Superior temporal gyrus (tissue), 1 donor: Measurements from ENCODE around the gene CELA1.

ENCODE experiments used
- DNase-seq: peaks from one replicate; pipeline ENCODE4 v3.0.0-alpha.2; 2016; ENCODE audit errors: extremely low spot score

The CELA1 gene

DNA sequence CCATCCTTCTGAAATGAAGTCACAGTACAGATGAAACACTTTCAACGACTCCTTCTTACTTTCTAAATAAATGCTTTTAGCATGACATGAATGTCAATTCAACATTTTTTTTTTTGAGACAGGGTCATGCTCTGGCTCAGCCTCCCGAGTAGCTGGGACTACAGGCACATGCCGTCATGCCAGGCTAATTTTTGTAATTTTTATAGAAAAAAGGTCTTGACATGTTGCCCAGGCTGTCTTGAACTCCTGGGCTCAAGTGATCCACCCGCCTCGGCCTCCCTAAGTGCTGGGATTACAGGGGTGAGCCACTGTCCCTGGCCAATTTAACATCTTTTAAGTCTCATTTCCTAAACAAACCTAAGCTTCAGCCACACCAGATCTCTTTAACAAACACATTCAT lies 28.4 kb upstream of the CELA1 start:
- no peak for DNase-seq

DNA sequence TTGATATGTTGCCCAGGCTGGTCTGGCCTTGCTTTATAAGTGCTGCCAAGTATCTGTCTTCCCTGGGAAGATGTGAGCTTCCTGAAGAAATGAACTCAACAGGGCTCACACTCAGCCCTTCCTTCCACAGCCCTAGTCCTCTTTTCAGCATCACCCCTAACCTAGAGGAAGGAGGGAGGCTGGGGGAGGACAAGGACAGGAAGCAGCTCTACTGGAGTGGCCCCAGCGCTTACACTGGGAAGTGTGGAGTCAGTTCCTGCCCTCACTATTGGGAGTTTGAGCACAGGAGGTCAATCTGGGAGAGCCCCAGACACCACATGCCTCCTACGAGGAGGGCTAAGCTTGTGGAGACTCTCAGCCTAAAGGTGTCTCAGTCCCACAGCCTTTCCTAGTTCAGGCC lies 27.9 kb upstream of the CELA1 start:
- no peak for DNase-seq

DNA sequence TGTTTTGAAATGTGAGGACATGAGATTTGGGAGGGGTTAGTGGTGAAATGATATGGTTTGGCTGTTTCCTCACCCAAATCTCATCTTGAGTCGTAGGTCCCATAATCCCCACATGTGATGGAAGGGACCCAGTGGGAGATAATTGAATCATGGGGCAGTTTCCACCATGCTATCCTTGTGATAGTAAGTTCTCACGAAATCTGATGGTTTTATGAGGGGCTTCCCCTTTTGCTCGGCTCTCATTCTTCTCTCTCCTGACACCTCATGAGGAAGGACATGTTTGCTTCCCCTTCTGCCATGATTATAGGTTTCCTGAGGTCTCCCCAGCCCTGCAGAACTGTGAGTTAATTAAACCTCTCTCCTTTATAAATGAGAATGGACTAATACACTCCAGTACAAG lies 26.7 kb upstream of the CELA1 start:
- DNase-seq, result no peak

DNA sequence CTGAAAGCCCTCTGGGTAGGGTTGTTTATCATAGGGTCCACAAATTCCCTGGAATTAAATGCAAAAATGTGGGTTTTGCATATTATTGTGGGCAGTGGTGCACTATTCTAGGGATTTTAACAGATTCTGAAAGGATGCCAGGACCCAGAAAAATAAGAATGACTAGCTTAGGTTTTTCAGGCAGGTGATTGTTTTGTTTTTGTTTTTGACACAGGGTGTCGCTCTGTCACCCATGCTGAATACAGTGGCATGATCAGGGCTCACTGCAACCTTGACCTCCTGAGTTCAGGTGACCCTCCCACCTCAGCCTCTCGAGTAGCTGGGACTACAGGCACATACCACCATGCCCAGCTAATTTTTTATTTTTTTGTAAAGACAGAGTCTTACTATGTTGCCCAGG lies 25.5 kb upstream of the CELA1 start:
- no peak for DNase-seq

DNA sequence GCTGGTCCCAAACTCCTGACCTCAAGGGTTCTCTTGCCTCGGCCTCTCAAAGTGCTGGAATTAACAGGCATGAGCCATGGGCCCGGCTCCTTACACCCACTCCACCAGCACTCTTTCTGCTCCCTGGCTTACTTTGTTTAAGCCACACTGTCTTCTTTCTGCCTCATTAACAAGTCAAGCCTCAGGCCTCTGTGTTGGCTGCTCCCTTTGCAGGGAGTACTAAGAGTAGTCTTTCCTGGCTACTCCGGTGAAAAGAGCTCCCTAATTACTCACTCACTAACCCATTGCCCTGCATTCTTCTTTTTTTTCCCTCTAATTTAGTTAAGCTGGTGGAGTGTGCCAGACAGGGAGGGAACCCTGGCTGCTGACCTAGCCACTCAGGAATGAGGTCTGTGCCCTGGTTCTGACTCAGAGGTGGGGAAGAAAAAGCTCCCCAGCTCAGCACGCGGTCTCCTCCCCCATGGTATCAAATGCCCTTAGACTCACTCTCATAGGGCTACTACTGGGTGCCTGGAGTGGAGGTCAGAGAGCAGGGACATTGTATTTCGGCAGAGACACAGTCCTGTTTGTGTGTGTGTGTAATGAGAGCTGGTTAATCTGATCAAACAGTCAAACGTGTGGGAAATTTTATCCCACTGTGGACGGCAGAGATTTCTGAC lies 24.9 kb upstream of the CELA1 start:
- no peak for DNase-seq

DNA sequence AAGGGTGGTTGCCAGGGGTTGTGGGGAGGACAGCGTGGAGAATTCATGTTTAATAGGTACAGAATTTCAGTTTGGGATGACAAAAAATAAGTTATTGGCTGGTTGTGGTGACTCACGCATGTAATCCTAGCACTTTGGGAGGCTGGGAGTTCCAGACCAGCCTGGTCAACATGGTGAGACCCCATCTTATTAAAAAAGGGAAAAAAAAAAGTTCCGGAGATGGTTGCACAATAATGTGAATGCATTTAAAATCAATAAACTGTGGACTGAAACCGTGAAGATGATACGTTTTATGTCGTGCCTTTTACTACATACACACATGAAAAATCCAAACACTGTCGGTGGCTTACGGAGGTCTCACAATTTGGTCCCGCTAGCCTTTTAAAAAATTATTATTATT lies 24.2 kb upstream of the CELA1 start:
- no peak for DNase-seq

DNA sequence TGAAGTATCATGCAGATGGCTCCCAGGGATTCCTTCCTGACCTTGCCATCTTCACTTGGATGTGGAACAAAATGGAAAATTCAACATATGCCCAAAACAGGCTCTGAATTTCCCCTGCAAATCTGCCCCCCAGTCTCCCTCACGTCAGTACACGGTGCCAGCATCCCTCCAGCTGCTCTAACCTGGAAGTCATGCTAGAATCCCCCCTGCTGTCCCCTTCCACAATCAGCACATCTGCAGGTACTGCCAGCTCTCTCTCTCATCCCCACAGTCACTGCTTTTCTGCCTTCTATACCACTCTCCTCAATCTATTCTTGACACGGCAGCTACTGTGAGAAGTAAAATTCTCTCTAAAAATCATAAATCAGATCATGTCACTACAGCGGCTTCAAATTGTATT lies 23.1 kb upstream of the CELA1 start:
- no peak for DNase-seq

DNA sequence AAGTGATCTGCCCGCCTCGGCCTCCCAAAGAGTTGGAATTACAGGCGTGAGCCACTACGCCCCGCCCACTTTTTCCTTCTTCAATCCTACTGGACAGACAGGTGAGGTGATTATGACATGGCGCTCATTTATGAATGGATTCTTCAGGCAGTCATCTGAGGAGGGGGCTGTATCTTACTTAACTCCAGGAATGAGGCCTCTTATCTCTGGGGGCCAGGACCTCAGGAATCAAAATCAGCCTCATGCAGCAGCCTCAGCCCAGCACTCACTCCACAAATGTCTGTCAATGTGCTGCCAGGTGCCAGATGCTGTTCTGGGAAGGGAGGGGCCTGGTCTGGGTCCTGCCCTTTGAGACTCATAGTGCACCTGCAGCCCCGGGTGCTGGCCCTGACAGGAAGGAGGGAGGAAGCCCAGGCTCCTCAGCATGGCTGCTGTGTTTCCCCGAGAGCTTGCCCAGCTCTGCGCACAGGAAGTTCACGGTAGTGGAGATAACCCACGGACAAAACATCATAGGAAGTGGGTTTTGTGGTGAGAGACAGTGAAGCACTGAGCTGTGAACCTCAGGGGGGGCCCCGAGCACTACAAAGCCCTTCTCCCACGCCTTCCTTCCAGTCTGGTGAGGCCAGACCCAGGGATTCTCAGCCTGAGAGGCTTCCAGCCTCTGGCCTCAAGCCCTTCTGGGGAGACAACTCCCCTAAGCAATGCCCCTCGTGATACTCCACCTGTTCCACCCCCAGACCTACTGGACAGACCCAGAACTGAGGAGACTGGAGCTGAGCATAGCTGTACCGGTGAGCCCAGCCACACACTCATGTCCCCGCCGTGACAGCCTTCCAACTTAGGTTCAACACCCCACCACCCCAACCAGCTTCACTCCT lies 22.4 kb upstream of the CELA1 start:
- DNase-seq, result no peak

DNA sequence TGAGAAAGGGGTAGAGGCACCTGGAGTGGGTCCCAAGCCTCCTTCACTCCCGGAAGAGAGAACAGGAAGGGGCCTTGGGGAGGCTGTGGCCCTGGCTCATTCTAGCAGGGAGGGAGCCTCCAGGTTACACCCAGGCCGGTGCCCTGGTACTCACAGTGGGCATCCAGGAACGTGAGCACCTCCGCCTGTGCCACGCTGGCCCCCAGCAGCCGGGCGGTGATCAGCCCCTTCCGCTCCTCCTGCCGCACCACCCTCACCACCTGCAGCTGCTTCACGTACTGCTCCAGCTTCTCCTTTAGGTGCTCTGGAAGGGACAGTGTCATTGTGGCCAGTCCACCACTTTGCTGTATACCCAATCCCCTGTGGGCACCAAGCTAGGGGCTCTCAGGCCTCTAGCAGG lies 18.8 kb upstream of the CELA1 start:
- DNase-seq, result no peak

DNA sequence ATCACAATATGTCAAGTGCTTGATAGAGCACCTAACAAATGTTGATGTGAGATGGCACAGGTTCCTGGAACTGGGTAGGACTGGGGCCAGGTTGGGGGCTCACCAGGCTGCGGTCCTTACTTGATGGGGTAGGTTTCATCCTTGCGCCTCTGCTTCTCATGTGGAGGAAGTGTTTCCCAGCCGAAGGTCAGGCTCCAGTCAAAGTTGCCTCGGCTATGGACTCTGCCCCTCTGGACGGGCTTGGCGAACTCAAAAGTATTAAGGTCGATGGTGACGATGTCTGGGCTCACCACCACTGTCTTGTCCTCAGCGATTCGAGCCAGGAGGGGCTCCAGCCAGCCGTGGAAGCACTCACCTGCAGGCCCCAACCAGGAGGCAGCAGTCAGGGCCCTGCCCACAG lies 17.5 kb upstream of the CELA1 start:
- no peak for DNase-seq

DNA sequence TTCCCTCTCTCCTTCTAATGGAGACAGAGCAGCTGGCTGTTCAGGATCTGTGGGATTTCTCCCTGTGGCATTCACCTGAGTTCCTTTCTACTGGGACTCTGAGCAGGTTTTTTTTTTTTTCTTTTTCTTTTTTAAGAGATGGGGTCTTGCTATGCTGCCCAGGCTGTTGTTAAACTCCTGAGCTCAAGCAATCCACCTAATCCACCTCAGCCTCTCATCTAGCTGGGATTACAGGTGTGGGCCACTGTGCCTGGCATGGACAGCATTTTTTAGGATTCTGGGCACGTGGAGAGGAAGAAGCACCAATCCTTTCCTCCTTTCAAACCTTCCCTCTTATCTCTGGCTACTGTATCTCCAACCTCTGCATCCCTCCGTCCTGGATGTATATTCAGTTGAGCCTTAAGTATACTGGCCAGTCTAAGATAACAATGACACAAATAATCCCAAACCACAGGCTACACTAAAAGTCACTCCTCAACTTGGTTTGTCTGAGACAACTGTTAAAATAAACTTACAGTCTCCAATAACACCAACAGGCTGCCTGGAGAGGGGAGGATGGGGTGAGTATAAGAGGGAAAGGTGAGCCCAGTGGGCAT lies 16.4 kb upstream of the CELA1 start:
- DNase-seq, result no peak

DNA sequence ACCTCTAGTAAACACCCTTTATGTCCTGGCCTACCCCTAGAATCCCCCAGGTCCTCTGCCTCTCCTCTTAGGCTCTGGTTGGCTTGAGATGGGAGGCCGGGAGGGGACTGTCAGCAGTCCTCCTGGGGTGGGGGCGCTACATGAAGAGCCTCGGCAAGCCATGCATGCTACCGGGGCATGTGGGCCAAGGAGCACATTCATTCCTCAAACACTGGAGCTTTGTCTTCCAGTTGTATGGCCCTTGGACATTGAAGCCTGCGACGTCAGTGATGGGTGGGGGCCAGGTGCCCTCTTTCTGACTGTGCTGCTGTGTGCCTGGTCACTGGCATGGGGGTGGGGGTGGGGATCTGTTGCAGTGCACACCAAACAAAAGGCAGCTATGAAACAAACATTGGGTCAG lies 15.8 kb upstream of the CELA1 start:
- DNase-seq, result peak; percentile 94

DNA sequence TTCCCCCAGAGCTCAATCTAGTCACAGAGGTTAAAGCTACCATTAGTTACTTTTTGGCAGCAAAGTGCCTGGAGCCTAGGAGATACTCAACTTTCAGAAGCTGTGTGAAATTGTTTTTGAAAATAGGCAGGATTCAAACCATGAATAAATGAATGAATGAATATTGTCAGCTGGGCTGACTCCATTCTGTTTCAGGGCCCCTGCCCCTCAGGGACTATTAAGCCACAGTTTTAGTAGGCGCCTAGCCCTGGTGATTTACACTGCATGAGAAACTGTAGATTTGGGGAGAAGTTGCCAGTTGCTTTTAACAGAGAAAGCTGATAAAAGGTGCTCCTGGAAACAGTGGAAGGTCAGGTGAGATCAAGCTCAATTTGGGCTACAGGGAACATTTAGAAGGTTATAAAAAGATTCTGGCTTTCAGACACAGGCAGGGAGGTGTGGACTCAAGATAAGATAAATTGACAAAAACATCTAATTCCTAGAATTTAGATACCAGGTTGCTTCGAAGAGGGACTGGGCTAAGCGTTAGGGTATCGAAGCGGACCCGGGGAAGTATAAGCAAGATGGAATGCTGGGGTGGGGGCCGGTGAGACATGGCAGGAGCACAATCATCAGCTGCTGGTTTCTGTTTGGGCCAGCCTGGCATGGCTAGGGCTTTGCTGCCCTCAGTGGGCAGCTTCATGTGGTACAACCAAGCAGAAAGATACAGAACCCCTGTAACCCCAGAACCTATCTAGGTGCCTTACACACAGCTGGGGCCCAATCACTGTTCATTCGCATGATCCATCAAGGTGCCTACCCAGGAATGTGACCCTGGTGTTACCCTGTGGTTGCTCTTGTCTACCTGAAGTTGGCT lies 14.9 kb upstream of the CELA1 start:
- no peak for DNase-seq

DNA sequence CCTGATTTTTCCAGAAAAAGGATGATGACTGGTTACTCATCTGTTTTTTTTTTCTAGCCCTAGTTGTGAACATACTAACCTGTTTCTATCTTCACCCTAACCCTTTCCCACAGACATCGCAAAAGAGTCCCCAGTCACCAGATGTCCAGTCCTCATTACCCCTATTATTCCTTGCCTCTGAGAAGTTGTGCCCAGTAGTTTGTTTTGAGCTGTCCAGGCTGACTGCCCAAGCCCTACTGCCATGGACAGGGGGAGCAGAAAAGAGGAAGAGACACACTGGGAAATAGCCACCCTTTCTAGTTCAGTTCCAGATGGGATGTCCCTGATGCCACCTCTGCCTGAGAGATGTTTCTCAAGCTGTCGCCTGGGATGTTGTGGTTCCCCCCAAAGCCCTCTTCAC lies 13.8 kb upstream of the CELA1 start:
- no peak for DNase-seq

DNA sequence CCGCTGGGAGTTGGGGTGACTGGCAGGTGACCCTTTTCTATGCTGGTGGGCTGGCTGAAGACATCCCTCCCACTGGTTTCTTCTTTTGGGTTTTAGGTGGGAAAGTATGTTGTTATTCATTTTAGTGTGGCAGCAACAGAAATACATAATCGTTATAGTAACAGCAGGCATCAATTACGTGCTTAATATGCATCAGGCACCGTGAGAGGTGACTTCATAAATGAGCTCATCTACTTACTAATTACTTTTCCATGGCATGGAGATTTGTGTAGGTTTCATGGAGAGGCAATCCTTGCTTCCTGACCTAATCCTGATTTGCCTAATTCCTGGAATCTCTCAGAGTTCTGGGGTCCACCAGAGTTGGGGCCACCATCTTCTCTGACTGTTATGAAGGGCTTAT lies 13.4 kb upstream of the CELA1 start:
- DNase-seq, result no peak

DNA sequence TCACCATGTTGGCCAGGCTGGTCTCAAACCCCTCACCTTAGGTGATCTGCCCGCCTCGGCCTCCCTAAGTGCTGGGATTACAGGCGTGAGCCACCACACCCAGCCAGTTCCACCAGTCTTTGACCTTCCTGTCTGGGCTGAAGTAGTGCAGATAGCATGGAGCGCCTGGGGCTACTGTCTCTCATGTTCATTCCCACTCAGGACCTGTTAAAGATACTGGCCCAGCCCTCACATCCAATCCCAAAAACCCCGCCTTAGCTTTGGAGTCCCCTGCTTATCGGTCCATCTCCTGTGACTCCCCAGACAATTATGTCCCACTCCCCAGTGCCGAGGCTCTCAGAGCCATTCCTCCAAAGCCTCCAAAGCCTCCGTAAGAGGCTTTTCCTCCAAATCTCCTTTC lies 12.0 kb upstream of the CELA1 start:
- no peak for DNase-seq

DNA sequence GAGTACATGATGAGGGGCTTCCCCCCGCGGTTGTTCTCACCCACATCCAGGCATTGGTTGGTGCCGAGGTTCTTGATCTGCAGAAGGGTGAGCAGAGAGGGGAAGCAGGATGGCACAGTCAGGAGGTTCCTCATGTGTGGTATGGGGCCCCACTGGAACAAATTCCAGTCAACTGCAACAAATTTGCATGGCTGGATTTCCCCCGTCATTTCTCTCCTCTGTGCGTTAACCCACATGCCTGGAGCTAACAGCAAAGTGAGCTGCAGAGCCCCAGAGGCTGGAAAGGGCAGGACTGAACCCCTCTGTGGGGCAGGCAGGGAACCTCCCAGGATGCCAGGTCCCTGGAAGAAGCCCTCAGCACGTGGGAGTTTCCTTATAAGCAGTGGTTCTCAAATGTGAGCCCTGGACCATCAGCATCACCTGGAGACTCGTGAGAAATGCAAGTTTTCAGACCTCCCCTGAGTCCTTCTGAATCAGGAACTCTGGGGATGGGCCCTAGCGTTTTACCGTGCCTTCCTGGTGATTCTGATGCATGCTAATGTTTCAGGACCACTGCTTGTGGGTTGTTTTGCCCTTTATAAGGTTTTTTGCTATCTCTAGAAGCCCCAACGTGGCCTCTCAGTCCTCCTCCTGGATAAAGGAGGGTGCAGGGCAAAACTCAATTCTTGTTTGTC lies 11.0 kb upstream of the CELA1 start:
- no peak for DNase-seq

DNA sequence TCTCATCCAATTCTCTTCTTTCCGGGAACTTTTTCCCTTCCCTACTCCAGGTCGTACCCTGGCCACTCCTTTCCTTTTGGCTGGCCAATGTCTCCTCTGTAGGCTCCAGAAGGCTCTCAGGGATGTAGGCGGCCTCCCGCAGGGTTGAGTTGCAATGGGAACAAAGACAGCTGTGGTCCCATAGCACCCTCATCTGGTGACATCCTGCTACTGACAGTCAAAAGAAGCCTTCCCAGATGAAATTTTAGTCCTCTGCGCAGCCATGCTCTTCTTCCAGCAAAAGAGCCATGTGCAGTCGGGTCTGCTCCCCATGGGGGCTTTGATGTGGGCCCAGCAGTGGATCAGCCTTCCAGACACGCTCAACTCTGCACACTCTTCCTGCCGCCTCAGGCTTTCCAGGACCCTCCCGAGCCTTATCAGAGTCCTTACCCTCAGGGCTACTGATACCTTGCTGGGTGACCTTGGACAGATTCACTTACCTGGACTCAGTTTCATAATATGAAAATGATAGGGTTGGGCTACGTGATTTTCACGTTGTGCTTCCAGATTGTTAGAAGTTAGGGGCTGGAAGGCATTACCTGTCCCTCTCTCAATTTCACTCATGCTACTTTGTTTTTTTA lies 5.5 kb upstream of the CELA1 start:
- peak; percentile 83 for DNase-seq

DNA sequence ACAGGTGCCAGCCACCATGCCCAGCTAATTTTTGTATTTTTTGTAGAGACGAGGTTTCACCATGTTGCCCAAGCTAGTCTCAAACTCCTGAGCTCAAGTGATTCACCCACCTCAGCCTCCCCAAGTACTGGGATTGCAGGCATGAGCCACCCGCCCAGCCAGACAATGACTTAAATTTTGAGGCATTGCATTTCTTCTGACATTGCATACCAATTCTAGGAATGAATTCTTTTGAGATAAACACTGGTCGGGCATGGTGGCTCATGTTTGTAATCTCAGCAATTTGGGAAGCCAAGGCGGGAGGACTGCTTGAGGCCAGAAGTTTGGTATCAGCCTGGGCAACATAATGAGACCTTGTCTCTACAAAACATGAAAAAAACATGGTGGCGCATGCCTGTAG lies 2.5 kb upstream of the CELA1 start:
- DNase-seq, result no peak

DNA sequence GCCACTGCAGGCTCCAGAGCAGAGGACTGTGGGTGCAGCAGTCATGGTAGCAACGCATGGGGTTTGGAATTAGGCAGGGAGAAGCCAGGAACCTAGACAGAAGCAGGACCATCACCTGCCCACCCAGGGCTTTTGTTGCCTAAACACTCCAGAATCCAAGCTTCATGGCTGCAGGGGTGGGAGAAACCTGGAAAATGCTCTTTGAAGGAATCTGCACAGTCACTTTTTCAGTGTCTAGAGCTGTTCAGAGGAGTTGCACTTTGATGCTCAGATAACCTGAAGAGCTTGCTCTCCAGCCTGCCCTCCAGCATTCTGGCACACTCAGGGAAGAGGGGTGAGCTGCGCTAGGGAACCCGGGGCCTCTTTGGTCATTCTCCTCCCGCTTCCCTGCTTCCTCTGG lies 1.6 kb upstream of the CELA1 start:
- no peak for DNase-seq

DNA sequence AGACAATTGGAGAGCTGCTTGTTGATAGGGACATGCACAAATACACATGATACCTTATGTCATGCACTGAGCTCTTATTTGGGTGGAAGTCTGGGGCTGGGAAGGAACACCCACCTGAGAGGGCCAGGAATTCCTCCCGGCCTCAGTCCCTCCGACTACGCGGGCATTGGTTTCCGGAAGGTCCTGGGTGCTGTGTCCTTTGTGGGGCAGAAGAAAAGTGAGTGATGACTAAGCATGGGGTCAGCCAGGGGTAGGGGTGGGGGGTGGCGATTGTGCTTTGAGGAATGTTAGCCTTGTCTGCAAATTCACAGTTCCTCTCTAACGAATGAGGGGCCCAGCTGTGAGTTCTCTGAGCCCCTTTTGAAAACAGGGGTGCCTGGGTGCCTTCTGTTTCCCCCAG lies 798 bp downstream of the CELA1 start:
- DNase-seq, result no peak
